ENCODE results near the gene WSCD2. TPM values are rescaled to one million over a fixed set of nuclear protein-coding genes. Genes with fewer than 3 reads are reported as not detected.

Gene WSCD2
- total and polyA plus RNA-seq, 9 donors = 0.57 to 3.7 (median 1.9) TPM

DNA sequence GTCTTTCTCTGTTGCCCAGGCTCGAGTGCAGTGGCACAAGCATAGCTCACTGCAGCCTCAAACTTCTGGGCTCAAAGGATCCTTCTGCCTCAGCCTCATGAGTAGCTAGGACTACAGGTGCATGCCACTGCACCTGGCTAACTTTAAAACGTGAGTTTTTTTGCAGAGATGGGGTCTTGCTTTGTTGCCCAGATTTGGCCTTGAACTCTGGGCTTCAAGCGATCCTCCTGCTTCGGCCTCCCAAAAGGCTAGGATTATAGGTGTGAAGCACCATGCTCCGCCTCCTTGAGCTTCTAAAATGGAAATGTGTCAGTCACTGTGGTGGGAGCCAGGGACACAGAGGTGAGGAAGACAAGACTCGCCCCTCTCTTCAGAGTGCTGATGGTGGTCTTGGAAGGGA lies 45.6 kb downstream of the WSCD2 start:
- Histone ChIP-seq H3K4me3 (ENCODE audit: low read length) (no peak overlapping the region), H3K4me1 (ENCODE audit: control insufficient read depth, insufficient read depth, low read length) (no peaks in the 10 kb centered on the region), H3K9me3 (replicated peaks; ENCODE audit: control insufficient read depth, low read depth, low read length) (no peaks in the 10 kb centered on the region), H3K36me3 (ENCODE audit: control insufficient read depth, insufficient read depth, low read length) (no peaks in the 10 kb centered on the region), H3K27me3 (ENCODE audit: control insufficient read depth, insufficient read depth, low read length) (peaks cover under 1% of the 10 kb centered on the region), H3K27ac (ENCODE audit: low read length) (no peak overlapping the region)
- 72% methylated on average over 6 of the region's 6 CpGs for WGBS (ENCODE audit: insufficient coverage)
- DNase-seq = no peak

DNA sequence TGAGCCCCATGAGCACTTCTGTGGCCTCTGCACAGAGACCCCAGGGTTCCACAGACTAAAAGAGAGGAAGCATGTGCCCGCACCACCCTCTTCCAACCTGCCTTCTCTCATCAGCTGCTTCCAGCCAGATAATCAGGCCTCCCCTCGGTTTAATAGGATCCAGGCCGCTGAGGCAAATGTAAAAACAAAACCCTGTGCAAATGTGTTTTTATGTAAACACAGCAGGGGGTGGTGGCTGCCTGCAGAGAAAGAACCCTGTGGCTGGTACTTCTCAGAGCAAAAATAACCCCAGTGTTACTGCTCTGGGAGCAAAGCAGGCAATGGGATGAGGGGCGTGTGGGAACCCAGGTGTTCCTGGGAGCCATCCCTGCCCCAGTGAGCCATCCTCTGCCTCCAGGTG lies 46.2 kb downstream of the WSCD2 start:
- no peaks in the 10 kb centered on the region for H3K9me3 ChIP-seq (replicated peaks; ENCODE audit: control insufficient read depth, low read depth, low read length)
- WGBS (ENCODE audit: insufficient coverage) = 38% methylated on average over 1 of the region's 4 CpGs
- H3K4me1 ChIP-seq (ENCODE audit: control insufficient read depth, insufficient read depth, low read length) = no peaks in the 10 kb centered on the region
- H3K27ac ChIP-seq (ENCODE audit: low read length) = no peak overlapping the region
- H3K4me3 ChIP-seq (ENCODE audit: low read length) = no peak overlapping the region
- H3K36me3 ChIP-seq (ENCODE audit: control insufficient read depth, insufficient read depth, low read length) = no peaks in the 10 kb centered on the region
- no peak for DNase-seq
- H3K27me3 ChIP-seq (ENCODE audit: control insufficient read depth, insufficient read depth, low read length) = no peaks in the 10 kb centered on the region

DNA sequence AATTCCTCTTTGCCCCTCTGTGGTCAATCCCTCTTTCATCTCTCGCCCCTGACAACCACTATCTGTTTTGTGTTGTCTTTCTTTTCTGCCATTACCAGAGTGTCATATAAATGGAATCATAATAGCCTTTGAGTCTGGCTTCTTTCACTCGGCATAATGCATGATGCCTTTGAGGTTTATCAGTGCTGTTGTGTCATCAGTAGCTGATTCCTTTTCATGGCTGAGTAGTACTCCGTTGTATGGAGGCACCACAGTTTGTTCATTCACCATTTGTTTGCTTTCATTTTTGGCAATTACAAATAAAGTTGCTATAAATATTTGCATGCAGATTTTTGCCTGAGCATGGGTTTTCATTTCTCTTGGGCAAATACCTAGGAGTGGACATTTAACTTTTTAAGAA lies 47.2 kb downstream of the WSCD2 start:
- 86% methylated on average over 1 of the region's 3 CpGs for whole genome bisulfite sequencing (ENCODE audit: insufficient coverage)
- no peak for DNase-seq
- H3K4me1 ChIP-seq (ENCODE audit: control insufficient read depth, insufficient read depth, low read length) = no peaks in the 10 kb centered on the region
- H3K27ac ChIP-seq (ENCODE audit: low read length) = no peak overlapping the region
- no peaks in the 10 kb centered on the region for H3K36me3 ChIP-seq (ENCODE audit: control insufficient read depth, insufficient read depth, low read length)
- H3K4me3 ChIP-seq (ENCODE audit: low read length) = no peak overlapping the region
- no peaks in the 10 kb centered on the region for H3K27me3 ChIP-seq (ENCODE audit: control insufficient read depth, insufficient read depth, low read length)
- H3K9me3 ChIP-seq (replicated peaks; ENCODE audit: control insufficient read depth, low read depth, low read length) = no peaks in the 10 kb centered on the region

DNA sequence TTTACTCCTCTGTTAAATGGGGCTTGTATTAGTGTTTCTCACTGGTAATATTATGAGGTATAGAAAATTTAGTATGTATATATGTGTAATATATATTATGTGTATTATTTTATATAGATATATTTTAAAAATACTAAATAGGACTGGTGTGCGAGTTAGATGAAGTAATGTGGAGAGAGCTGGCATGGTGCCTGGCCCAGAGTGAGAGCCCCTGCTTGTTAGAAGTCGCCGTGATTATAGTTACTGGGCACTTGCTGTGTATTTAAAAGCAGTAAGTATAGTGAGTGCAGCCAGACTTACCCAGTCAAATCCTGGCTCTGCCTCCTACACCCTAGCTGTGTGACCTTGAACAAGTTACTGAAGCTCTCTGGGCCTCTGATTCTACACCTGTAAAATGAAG lies 48.0 kb downstream of the WSCD2 start:
- 100% methylated on average over 2 of the region's 3 CpGs for WGBS (ENCODE audit: insufficient coverage)

DNA sequence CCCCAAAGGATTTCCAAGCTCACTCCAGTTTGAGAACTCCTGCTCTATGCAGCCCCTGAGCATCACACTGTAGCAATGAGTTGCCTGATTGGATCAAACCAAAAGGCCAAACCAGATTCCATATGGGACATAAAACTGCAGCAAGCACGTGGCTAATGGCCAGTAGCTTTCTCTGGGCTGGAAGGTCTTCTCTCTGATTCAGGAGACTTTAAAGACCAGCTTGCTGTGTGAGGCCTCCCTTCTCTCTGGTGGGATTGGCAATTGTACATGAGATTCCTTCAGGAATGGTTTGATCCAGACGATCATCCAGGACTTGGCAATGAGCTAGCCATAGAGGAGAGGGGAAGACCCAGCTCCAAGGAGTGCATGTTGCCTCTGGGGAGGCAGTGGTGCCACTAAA lies 50.2 kb downstream of the WSCD2 start:
- H3K9me3 ChIP-seq (replicated peaks; ENCODE audit: control insufficient read depth, low read depth, low read length) = no peaks in the 10 kb centered on the region
- no peak for DNase-seq
- H3K27ac ChIP-seq (ENCODE audit: low read length) = no peak overlapping the region
- H3K27me3 ChIP-seq (ENCODE audit: control insufficient read depth, insufficient read depth, low read length) = no peaks in the 10 kb centered on the region
- no peaks in the 10 kb centered on the region for H3K36me3 ChIP-seq (ENCODE audit: control insufficient read depth, insufficient read depth, low read length)
- WGBS (ENCODE audit: insufficient coverage) = 43% methylated on average over 1 of the region's 2 CpGs
- H3K4me3 ChIP-seq (ENCODE audit: low read length) = no peak overlapping the region
- no peaks in the 10 kb centered on the region for H3K4me1 ChIP-seq (ENCODE audit: control insufficient read depth, insufficient read depth, low read length)

More for the DNA sequence above, 48.0 kb downstream of the WSCD2 start:
- Histone ChIP-seq H3K9me3 (replicated peaks; ENCODE audit: control insufficient read depth, low read depth, low read length) (no peaks in the 10 kb centered on the region), H3K36me3 (ENCODE audit: control insufficient read depth, insufficient read depth, low read length) (no peaks in the 10 kb centered on the region), H3K27me3 (ENCODE audit: control insufficient read depth, insufficient read depth, low read length) (no peaks in the 10 kb centered on the region), H3K27ac (ENCODE audit: low read length) (no peak overlapping the region), H3K4me1 (ENCODE audit: control insufficient read depth, insufficient read depth, low read length) (no peaks in the 10 kb centered on the region), H3K4me3 (ENCODE audit: low read length) (no peak overlapping the region)
- no peak for DNase-seq

DNA sequence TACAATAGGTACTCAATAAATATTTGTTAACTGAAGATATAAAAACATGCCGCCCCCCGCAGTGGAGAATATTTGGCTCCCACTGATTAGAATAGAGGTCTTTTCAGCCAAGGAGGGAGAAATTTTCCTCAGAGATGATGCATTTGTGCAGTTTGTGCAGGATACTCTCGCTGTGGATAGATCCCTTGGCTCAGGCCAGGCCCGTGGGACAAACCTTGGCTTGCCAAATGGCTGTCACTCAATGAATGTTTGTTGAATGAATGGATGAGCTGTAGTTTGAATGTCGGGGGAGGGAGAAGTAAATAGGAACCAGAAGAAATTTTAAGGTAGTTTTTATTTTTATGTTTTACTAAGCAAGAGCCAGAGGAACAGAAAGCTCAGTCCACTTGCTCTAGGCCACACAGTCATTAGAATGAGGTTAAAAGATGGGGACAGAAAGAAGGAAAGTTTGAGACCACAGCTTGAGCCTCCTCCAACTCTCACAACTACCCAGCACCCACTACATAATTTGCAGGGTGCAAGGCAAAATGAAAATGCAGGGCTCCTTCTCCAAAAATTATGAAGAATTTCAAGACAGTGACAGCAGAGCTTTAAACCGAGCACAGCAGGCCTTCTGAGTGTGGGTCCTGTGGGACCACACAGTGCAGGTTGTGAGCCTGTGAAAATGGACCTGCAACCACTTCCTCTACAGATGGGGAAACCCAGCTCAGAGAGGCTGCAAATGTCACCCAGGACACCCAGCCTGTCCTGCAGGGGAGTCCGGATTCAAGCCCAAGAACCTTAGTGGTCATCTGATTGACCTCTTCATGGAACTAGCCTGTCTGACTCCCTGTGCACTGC lies 51.4 kb downstream of the WSCD2 start:
- no peak for DNase-seq
- Histone ChIP-seq H3K27me3 (ENCODE audit: control insufficient read depth, insufficient read depth, low read length) (no peaks in the 10 kb centered on the region), H3K36me3 (ENCODE audit: control insufficient read depth, insufficient read depth, low read length) (no peaks in the 10 kb centered on the region), H3K9me3 (replicated peaks; ENCODE audit: control insufficient read depth, low read depth, low read length) (no peaks in the 10 kb centered on the region), H3K4me1 (ENCODE audit: control insufficient read depth, insufficient read depth, low read length) (no peaks in the 10 kb centered on the region), H3K4me3 (ENCODE audit: low read length) (no peak overlapping the region), H3K27ac (ENCODE audit: low read length) (no peak overlapping the region)
- 74% methylated on average over 4 of the region's 7 CpGs for WGBS (ENCODE audit: insufficient coverage)

DNA sequence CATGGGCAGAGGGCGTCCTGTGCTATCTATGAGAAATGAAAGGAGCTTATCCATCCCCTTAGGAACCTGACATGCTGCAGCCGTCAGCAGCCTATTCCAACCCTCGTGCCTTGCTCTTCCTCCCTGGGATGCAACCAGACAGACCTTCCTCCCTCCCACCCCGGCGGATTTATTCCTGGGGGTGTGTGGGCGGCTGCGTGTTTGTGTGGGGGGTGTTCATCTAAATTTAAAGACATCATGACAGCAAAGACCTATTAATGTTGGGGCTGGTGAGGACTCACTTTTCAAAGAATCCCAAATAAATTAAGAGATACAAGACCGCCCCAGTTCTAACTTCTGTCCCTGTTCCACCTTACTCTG lies 52.0 kb downstream of the WSCD2 start:
- Histone ChIP-seq H3K4me3 (ENCODE audit: low read length) (no peak overlapping the region), H3K36me3 (ENCODE audit: control insufficient read depth, insufficient read depth, low read length) (no peaks in the 10 kb centered on the region), H3K9me3 (replicated peaks; ENCODE audit: control insufficient read depth, low read depth, low read length) (no peaks in the 10 kb centered on the region), H3K4me1 (ENCODE audit: control insufficient read depth, insufficient read depth, low read length) (no peaks in the 10 kb centered on the region), H3K27me3 (ENCODE audit: control insufficient read depth, insufficient read depth, low read length) (no peaks in the 10 kb centered on the region), H3K27ac (ENCODE audit: low read length) (no peak overlapping the region)
- no peak for DNase-seq
- no CpG with 5 or more reads among the region's 8 CpGs for WGBS (ENCODE audit: insufficient coverage)

DNA sequence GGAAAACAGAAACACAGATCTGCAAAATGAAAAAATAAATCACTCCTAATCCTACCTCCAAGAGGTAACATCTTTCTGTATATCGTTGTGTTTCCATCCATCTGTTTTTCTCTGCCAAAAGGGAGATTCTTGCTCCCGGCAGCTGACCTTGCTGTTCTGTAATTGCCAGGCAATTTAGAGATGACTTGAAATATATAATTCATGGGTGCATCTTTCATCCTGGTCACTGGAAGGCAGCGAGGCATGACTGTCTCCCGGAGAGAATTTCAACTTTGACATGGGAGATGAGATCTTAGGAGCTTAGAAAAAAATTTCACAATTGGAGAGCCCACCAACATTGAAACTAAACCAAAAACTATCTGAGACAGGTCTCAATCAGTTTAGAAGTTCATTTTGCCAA lies 53.0 kb downstream of the WSCD2 start:
- Histone ChIP-seq H3K36me3 (ENCODE audit: control insufficient read depth, insufficient read depth, low read length) (no peaks in the 10 kb centered on the region), H3K4me1 (ENCODE audit: control insufficient read depth, insufficient read depth, low read length) (no peaks in the 10 kb centered on the region), H3K4me3 (ENCODE audit: low read length) (no peak overlapping the region), H3K9me3 (replicated peaks; ENCODE audit: control insufficient read depth, low read depth, low read length) (no peaks in the 10 kb centered on the region), H3K27me3 (ENCODE audit: control insufficient read depth, insufficient read depth, low read length) (no peaks in the 10 kb centered on the region), H3K27ac (ENCODE audit: low read length) (no peak overlapping the region)
- WGBS (ENCODE audit: insufficient coverage) = no CpG with 5 or more reads among the region's 4 CpGs
- no peak for DNase-seq

DNA sequence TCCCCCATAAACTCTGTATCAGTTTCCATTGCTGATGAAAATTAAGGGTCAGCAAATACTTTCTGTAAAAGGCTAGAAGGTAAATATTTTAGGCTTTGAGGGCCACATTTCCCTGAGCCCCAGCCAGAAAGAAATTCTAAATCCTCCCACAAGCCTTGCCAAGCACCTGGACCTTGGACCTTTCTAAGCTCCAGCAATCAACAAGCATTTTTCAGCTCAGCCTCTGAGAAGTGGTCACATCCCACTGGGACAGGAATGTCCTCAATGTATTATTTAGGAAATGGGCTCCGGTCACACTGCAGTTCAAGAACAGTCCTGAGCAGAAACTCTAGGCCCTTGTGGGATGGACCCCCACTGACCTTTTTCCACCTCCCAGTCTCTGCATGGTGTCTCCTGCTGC lies 55.9 kb downstream of the WSCD2 start:
- no CpG with 5 or more reads among the region's 1 CpG for WGBS (ENCODE audit: insufficient coverage)

DNA sequence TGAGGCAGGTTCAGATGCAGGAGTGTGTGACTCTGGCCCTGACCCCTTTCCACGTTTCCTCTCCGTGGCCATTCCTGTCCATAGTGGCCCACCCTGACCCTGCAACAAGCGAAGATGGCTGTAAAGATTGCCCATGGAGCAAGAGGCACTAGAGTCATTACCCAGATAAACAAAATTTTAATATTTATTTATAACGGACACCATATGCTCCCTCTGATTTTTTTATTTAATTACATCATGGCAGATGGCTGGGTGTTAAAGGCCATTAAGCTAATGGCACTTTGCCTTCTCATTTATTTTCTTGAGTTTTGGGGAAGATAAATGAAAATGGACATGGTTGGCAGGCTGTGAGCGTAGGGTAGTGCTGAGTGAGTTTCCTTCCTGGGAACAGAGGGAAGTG lies 58.7 kb downstream of the WSCD2 start:
- DNase-seq = no peak
- H3K4me1 ChIP-seq (ENCODE audit: control insufficient read depth, insufficient read depth, low read length) = no peaks in the 10 kb centered on the region
- WGBS (ENCODE audit: insufficient coverage) = 76% methylated on average over 3 of the region's 5 CpGs

More for the DNA sequence above, 55.9 kb downstream of the WSCD2 start:
- no peaks in the 10 kb centered on the region for H3K9me3 ChIP-seq (replicated peaks; ENCODE audit: control insufficient read depth, low read depth, low read length)
- no peaks in the 10 kb centered on the region for H3K36me3 ChIP-seq (ENCODE audit: control insufficient read depth, insufficient read depth, low read length)
- H3K4me3 ChIP-seq (ENCODE audit: low read length) = no peak overlapping the region
- DNase-seq = no peak
- H3K27me3 ChIP-seq (ENCODE audit: control insufficient read depth, insufficient read depth, low read length) = no peaks in the 10 kb centered on the region
- no peaks in the 10 kb centered on the region for H3K4me1 ChIP-seq (ENCODE audit: control insufficient read depth, insufficient read depth, low read length)
- H3K27ac ChIP-seq (ENCODE audit: low read length) = no peak overlapping the region

DNA sequence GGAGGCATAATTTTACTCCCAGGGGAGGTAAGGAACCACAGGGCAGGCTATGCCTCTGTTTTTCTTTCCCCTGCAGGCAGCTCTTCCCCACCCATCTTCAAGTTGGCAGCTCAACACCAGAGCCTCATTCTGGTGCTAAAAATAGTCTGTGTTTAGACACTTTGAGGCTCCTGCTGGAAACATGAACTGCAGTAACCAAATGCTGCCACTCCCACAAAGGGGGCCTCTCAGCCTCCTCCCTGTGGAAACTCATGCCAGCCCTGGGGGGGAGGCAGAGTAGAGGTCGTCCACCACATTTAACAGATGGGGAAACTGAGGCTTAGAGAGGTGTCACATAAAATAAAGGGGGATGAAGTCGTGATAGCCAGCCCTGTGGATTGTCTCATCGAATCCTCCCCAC lies 61.4 kb downstream of the WSCD2 start:
- no peak overlapping the region for H3K4me3 ChIP-seq (ENCODE audit: low read length)
- no peaks in the 10 kb centered on the region for H3K27me3 ChIP-seq (ENCODE audit: control insufficient read depth, insufficient read depth, low read length)
- H3K9me3 ChIP-seq (replicated peaks; ENCODE audit: control insufficient read depth, low read depth, low read length) = no peaks in the 10 kb centered on the region
- DNase-seq = peak; percentile 51
- no peak overlapping the region for H3K27ac ChIP-seq (ENCODE audit: low read length)
- no peaks in the 10 kb centered on the region for H3K4me1 ChIP-seq (ENCODE audit: control insufficient read depth, insufficient read depth, low read length)
- no CpG with 5 or more reads among the region's 3 CpGs for WGBS (ENCODE audit: insufficient coverage)
- H3K36me3 ChIP-seq (ENCODE audit: control insufficient read depth, insufficient read depth, low read length) = no peaks in the 10 kb centered on the region

More for the DNA sequence above, 58.7 kb downstream of the WSCD2 start:
- no peaks in the 10 kb centered on the region for H3K9me3 ChIP-seq (replicated peaks; ENCODE audit: control insufficient read depth, low read depth, low read length)
- no peak overlapping the region for H3K4me3 ChIP-seq (ENCODE audit: low read length)
- H3K27ac ChIP-seq (ENCODE audit: low read length) = no peak overlapping the region
- H3K36me3 ChIP-seq (ENCODE audit: control insufficient read depth, insufficient read depth, low read length) = no peaks in the 10 kb centered on the region
- no peaks in the 10 kb centered on the region for H3K27me3 ChIP-seq (ENCODE audit: control insufficient read depth, insufficient read depth, low read length)
